H1 (cell line): Measurements from ENCODE around the gene ZFYVE16. TPM values are rescaled to one million over a fixed set of nuclear protein-coding genes. Genes with fewer than 3 reads are reported as not detected.
"Not testable (repeated sequence)": the region's sequence is repeated elsewhere in the genome, so short reads cannot be mapped to it uniquely, and the experiment has no call there.

Experiments
- CTCF ChIA-PET: fragments of 300-600 bp; sonication (Branson Sonifier 250); formaldehyde crosslinking; loops from one replicate; lab custom pipeline; 2021; ENCODE audit not compliant: partially characterized antibody; lab: Charles Lee
- POLR2A ChIA-PET: fragments of 300-600 bp; sonication (Branson Sonifier 250); formaldehyde crosslinking; loops from one replicate; lab custom pipeline; 2021; ENCODE audit warnings: inconsistent platforms; ENCODE audit not compliant: partially characterized antibody; lab: Charles Lee
- DNase-seq, 2 experiments: peaks; one replicate each; pipeline versions ENCODE4 v3.0.0 to v3.0.0-alpha.2; 2010 to 2022; ENCODE audit warnings: low spot score in 2 of 2, low read depth in 1 of 2, mixed read lengths in 1 of 2
- FAIRE-seq: peaks from 2 replicates; lab custom pipeline; 2011; peaks lifted over from hg19 to GRCh38; lab: Jason Lieb, UNC
- H2AFZ ChIP-seq: 2 replicates; pipeline ENCODE4 v1.8.1; 2012; ENCODE audit warnings: low read length, inconsistent platforms
- H2AK5ac ChIP-seq: 2 replicates; pipeline ENCODE4 v1.6.1; 2013; ENCODE audit warnings: low read depth, low read length
- H2BK120ac ChIP-seq: replicated peaks from 2 replicates; pipeline ENCODE3; 2013; ENCODE audit warnings: low read depth, low read length, inconsistent platforms
- H2BK12ac ChIP-seq: 2 replicates; pipeline ENCODE4 v1.6.1; 2013; ENCODE audit warnings: low read depth, low read length
- H2BK15ac ChIP-seq: 2 replicates; pipeline ENCODE4 v1.6.1; 2013; ENCODE audit warnings: low read length
- H2BK20ac ChIP-seq: 2 replicates; pipeline ENCODE4 v1.6.1; 2013; ENCODE audit warnings: low read length
- H2BK5ac ChIP-seq: 2 replicates; pipeline ENCODE4 v1.6.1; 2013; ENCODE audit warnings: low read depth, low read length
- H3K14ac ChIP-seq: 2 replicates; pipeline ENCODE4 v1.6.1; 2013; ENCODE audit warnings: inconsistent platforms; ENCODE audit not compliant: insufficient read length
- H3K18ac ChIP-seq: 2 replicates; pipeline ENCODE4 v1.6.1; 2013; ENCODE audit warnings: low read length; ENCODE audit errors: extremely low read depth
- H3K23ac ChIP-seq: 2 replicates; pipeline ENCODE4 v1.6.1; 2013; ENCODE audit warnings: inconsistent platforms; ENCODE audit not compliant: insufficient read length
- H3K23me2 ChIP-seq: 2 replicates; pipeline ENCODE4 v1.6.1; 2013; ENCODE audit warnings: low read depth, low read length
- H3K27ac ChIP-seq: 2 replicates; pipeline ENCODE4 v1.6.1; 2011; ENCODE audit warnings: low read depth, low read length, inconsistent platforms
- H3K27me3 ChIP-seq, 4 experiments: replicated peaks in 1 of 4; 1 replicate in 1 of 4; 2 replicates in 3 of 4; pipeline versions ENCODE4 v1.6.1 to v1.8.1; 2011 to 2013; ENCODE audit warnings: low read length in 3 of 4, mild to moderate bottlenecking in 3 of 4, inconsistent platforms in 2 of 4, mixed read lengths in 2 of 4, moderate library complexity in 1 of 4; ENCODE audit not compliant: control insufficient read depth in 3 of 4, insufficient read depth in 3 of 4; ENCODE audit errors: extremely low read depth in 1 of 4
- H3K36me3 ChIP-seq, 4 experiments: 2 replicates each; pipeline versions ENCODE4 v1.6.1 to v1.8.1; 2011 to 2013; ENCODE audit warnings: mild to moderate bottlenecking in 4 of 4, low read length in 3 of 4, moderate library complexity in 2 of 4, control low read depth in 1 of 4, inconsistent platforms in 1 of 4; ENCODE audit not compliant: insufficient read depth in 4 of 4, control insufficient read depth in 2 of 4
- H3K4ac ChIP-seq: replicated peaks from 2 replicates; pipeline ENCODE3; 2013; ENCODE audit warnings: low read length, low read depth, mixed read lengths, inconsistent platforms; ENCODE audit not compliant: insufficient read length
- H3K4me1 ChIP-seq, 4 experiments: replicated peaks in 1 of 4; 1 replicate in 1 of 4; 2 replicates in 3 of 4; pipeline versions ENCODE4 v1.6.1 to v1.8.1; 2011 to 2013; ENCODE audit warnings: low read length in 3 of 4, inconsistent platforms in 2 of 4, mixed read lengths in 1 of 4; ENCODE audit not compliant: insufficient read depth in 4 of 4, control insufficient read depth in 3 of 4
- H3K4me2 ChIP-seq, 2 experiments: 2 replicates each; pipeline versions ENCODE4 v1.6.1 to v1.8.1; 2011 to 2013; ENCODE audit warnings: low read depth in 2 of 2, low read length in 2 of 2, control low read depth in 1 of 2, inconsistent platforms in 1 of 2, mild to moderate bottlenecking in 1 of 2; ENCODE audit not compliant: insufficient read depth in 1 of 2
- H3K4me3 ChIP-seq, 4 experiments: fragments of 200-600, 300-600 bp in 1 of 4; sonication (generic), shearing (Covaris generic), sonication (Bioruptor Twin) in 1 of 4; 2 replicates each; pipeline versions ENCODE4 v1.5.1 to v1.8.1; 2011 to 2016; ENCODE audit warnings: low read length in 4 of 4, low read depth in 3 of 4, control low read depth in 2 of 4, inconsistent platforms in 2 of 4, mild to moderate bottlenecking in 2 of 4, mixed read lengths in 1 of 4, moderate library complexity in 1 of 4; ENCODE audit not compliant: insufficient read depth in 2 of 4; ENCODE audit errors: extremely low read depth in 1 of 4
- H3K56ac ChIP-seq: replicated peaks from 2 replicates; pipeline ENCODE3; 2013; ENCODE audit warnings: low read depth, mild to moderate bottlenecking, mixed read lengths, low read length, inconsistent platforms; ENCODE audit not compliant: insufficient read length
- H3K79me1 ChIP-seq: 2 replicates; pipeline ENCODE4 v1.6.1; 2013; ENCODE audit warnings: low read depth, low read length, control low read depth
- H3K79me2 ChIP-seq, 2 experiments: 2 replicates each; pipeline versions ENCODE4 v1.6.1 to v1.8.1; 2012 to 2013; ENCODE audit warnings: low read length in 2 of 2, mild to moderate bottlenecking in 2 of 2, inconsistent platforms in 1 of 2; ENCODE audit not compliant: insufficient read depth in 2 of 2, control insufficient read depth in 1 of 2
- H3K9ac ChIP-seq, 4 experiments: replicated peaks in 1 of 4; 1 replicate in 1 of 4; 2 replicates in 3 of 4; pipeline versions ENCODE4 v1.6.1 to v1.8.1; 2011 to 2013; ENCODE audit warnings: low read depth in 3 of 4, low read length in 3 of 4, control low read depth in 2 of 4, mild to moderate bottlenecking in 2 of 4, moderate library complexity in 2 of 4, inconsistent platforms in 1 of 4; ENCODE audit errors: extremely low read depth in 1 of 4
- H3K9me3 ChIP-seq, 2 experiments: 2 replicates each; pipeline versions ENCODE4 v1.6.1 to v1.8.1; 2012 to 2013; ENCODE audit warnings: mild to moderate bottlenecking in 2 of 2, moderate library complexity in 2 of 2, control low read depth in 1 of 2, inconsistent platforms in 1 of 2, low read depth in 1 of 2, low read length in 1 of 2, mixed read lengths in 1 of 2; ENCODE audit not compliant: insufficient read depth in 2 of 2
- H4K20me1 ChIP-seq, 2 experiments: replicated peaks in 1 of 2; 2 replicates each; pipeline versions ENCODE3 to v1.8.1; 2011 to 2013; ENCODE audit warnings: inconsistent platforms in 2 of 2, low read length in 2 of 2, mild to moderate bottlenecking in 1 of 2; ENCODE audit not compliant: insufficient read depth in 2 of 2, control insufficient read depth in 1 of 2
- H4K5ac ChIP-seq: 2 replicates; pipeline ENCODE4 v1.6.1; 2013; ENCODE audit warnings: low read length, low read depth, mixed read lengths, inconsistent platforms; ENCODE audit not compliant: insufficient read length
- H4K8ac ChIP-seq: 2 replicates; pipeline ENCODE4 v1.8.0; 2013; ENCODE audit warnings: mild to moderate bottlenecking, moderate library complexity, low read length, inconsistent platforms; ENCODE audit not compliant: insufficient read depth; ENCODE audit errors: extremely low read depth
- H4K91ac ChIP-seq: replicated peaks from 2 replicates; pipeline ENCODE3; 2013; ENCODE audit warnings: low read length, mixed read lengths, inconsistent platforms; ENCODE audit not compliant: insufficient read length
- WGBS, 2 experiments: shearing (Covaris generic) in 1 of 2; methylation state at CpG; one replicate each; pipeline versions ENCODE4 v1.1.6 to v1.1.7; 2013 to 2015; ENCODE audit warnings: low lambda C conversion rate in 2 of 2, mixed read lengths in 2 of 2, inconsistent platforms in 1 of 2, low coverage in 1 of 2, missing lambda C conversion rate in 1 of 2; ENCODE audit not compliant: insufficient replicate concordance in 2 of 2, insufficient coverage in 1 of 2, insufficient read length in 1 of 2; ENCODE audit errors: extremely low coverage in 1 of 2, missing lambda C conversion rate in 1 of 2; 5-methylcytosine and 5-hydroxymethylcytosine counted together
- polyA plus RNA-seq, 7 experiments: library from polyadenylated mRNA; depleted of rRNA in 3 of 7; stranded (reverse) in 5 of 7; unstranded in 2 of 7; fragments of >200 nt in 5 of 7; fragments of 200-250 nt in 2 of 7; gene quantifications; 1 replicate in 5 of 7; 2 replicates in 1 of 7; 4 replicates in 1 of 7; pipeline versions ENCODE4 v1.2.1 to v1.2.3, GENCODE V29; 2011 to 2013; ENCODE audit warnings: missing spikeins in 2 of 7, mixed read lengths in 2 of 7
- total RNA-seq: library from RNA; stranded (reverse); fragmentation: NEBNext Ultra II Directional; extraction: Animal tissue kit (Norgen Biotek cat#: 25700); gene quantifications from 2 replicates; pipeline ENCODE4 v1.2.1, GENCODE V29; 2021

The ZFYVE16 gene
- total and polyA plus RNA-seq, 2 of the 8 experiments (the other 6 are each of a cell fraction or from before 2014, with no cell fraction given) = 3.6 to 24.2 TPM

GRCh38 chr5:80400368-80400767, 7.5 kb upstream of the ZFYVE16 start:
- H4K8ac ChIP-seq, H4K20me1 ChIP-seq, H3K23ac ChIP-seq, H3K36me3 ChIP-seq, H3K4me2 ChIP-seq, H3K14ac ChIP-seq, H4K91ac ChIP-seq, H4K5ac ChIP-seq, H3K27me3 ChIP-seq, H3K79me2 ChIP-seq, H3K23me2 ChIP-seq, H3K4me3 ChIP-seq, H2BK15ac ChIP-seq, H2AK5ac ChIP-seq, DNase-seq, H2AFZ ChIP-seq, H3K56ac ChIP-seq, H3K4me1 ChIP-seq, POLR2A ChIA-PET, H3K4ac ChIP-seq, CTCF ChIA-PET, H2BK120ac ChIP-seq, H2BK5ac ChIP-seq, H3K18ac ChIP-seq, FAIRE-seq, H3K27ac ChIP-seq, H3K79me1 ChIP-seq, H2BK20ac ChIP-seq, H3K9ac ChIP-seq, H2BK12ac ChIP-seq: not testable (repeated sequence)
- WGBS, 2 experiments = 96% methylated on average over 1 of the region's 1 CpG; no CpG with 5 or more reads in 1 of the 2 experiments
- peaks cover 3 to 11% of the 10 kb centered on the region in 2 experiments; a peak in 2 of 4 replicates for H3K9me3 ChIP-seq
